Astrocyte (in vitro differentiated cells and primary cell): ENCODE measurements around the gene EEF1B2. TPM values are rescaled to one million over a fixed set of nuclear protein-coding genes. Genes with fewer than 3 reads are reported as not detected.

ENCODE experiments used
- DNase-seq: peaks from one replicate; pipeline ENCODE4 v3.0.0-alpha.2; 2010; ENCODE audit warnings: low read depth
- FAIRE-seq: peaks from 2 replicates; lab custom pipeline; 2011; peaks lifted over from hg19 to GRCh38; lab: Jason Lieb, UNC
- H2AFZ ChIP-seq: 2 replicates; pipeline ENCODE4 v1.6.0; 2012; ENCODE audit warnings: low read depth, low read length, inconsistent platforms
- H3K27ac ChIP-seq: 2 replicates; pipeline ENCODE4 v1.5.1; 2011; ENCODE audit warnings: low read depth, low read length, inconsistent platforms
- H3K27me3 ChIP-seq: 2 replicates; pipeline ENCODE4 v1.6.0; 2011; ENCODE audit warnings: low read length, inconsistent platforms; ENCODE audit not compliant: insufficient read depth
- H3K36me3 ChIP-seq: 2 replicates; pipeline ENCODE4 v1.5.1; 2011; ENCODE audit warnings: low read length, inconsistent platforms; ENCODE audit not compliant: insufficient read depth
- H3K4me1 ChIP-seq: 2 replicates; pipeline ENCODE4 v1.5.1; 2011; ENCODE audit warnings: low read length, inconsistent platforms; ENCODE audit not compliant: insufficient read depth
- H3K4me2 ChIP-seq: 2 replicates; pipeline ENCODE4 v1.6.0; 2012; ENCODE audit warnings: low read length, inconsistent platforms
- H3K4me3 ChIP-seq: 2 replicates; pipeline ENCODE4 v1.5.1; 2011; ENCODE audit warnings: low read depth, mild to moderate bottlenecking, low read length, inconsistent platforms; ENCODE audit not compliant: insufficient read depth
- H3K79me2 ChIP-seq: 2 replicates; pipeline ENCODE4 v1.6.0; 2012; ENCODE audit warnings: mild to moderate bottlenecking, low read length, inconsistent platforms; ENCODE audit not compliant: insufficient read depth
- H3K9ac ChIP-seq: 2 replicates; pipeline ENCODE4 v1.6.0; 2012; ENCODE audit warnings: mild to moderate bottlenecking, low read length, inconsistent platforms
- H3K9me3 ChIP-seq: 2 replicates; pipeline ENCODE4 v1.5.1; 2012; ENCODE audit warnings: low read depth, mild to moderate bottlenecking, low read length, inconsistent platforms; ENCODE audit not compliant: insufficient read depth
- H4K20me1 ChIP-seq: 2 replicates; pipeline ENCODE4 v1.6.0; 2012; ENCODE audit warnings: low read length, inconsistent platforms; ENCODE audit not compliant: insufficient read depth
- H3K27ac Mint-ChIP-seq: one replicate; pipeline ENCODE4 v1.8.0; 2021; ENCODE audit warnings: mild to moderate bottlenecking, mixed read lengths; ENCODE audit not compliant: unreplicated experiment
- H3K27me3 Mint-ChIP-seq: one replicate; pipeline ENCODE4 v1.8.0; 2021; ENCODE audit warnings: low read depth, mixed read lengths; ENCODE audit not compliant: unreplicated experiment
- H3K36me3 Mint-ChIP-seq: one replicate; pipeline ENCODE4 v1.8.0; 2021; ENCODE audit warnings: low read depth, mixed read lengths; ENCODE audit not compliant: unreplicated experiment
- H3K4me1 Mint-ChIP-seq: one replicate; pipeline ENCODE4 v1.8.0; 2021; ENCODE audit warnings: low read depth, mixed read lengths; ENCODE audit not compliant: unreplicated experiment
- H3K4me3 Mint-ChIP-seq: one replicate; pipeline ENCODE4 v1.8.0; 2021; ENCODE audit warnings: mild to moderate bottlenecking, moderate library complexity, mixed read lengths; ENCODE audit not compliant: unreplicated experiment
- H3K9me3 Mint-ChIP-seq: one replicate; pipeline ENCODE4 v1.8.0; 2021; ENCODE audit warnings: mild to moderate bottlenecking, mixed read lengths; ENCODE audit not compliant: unreplicated experiment
- CTCF ChIP-seq: IDR thresholded peaks from 2 replicates; pipeline ENCODE4 v1.5.1; 2011; ENCODE audit warnings: low read depth, mild to moderate bottlenecking, inconsistent platforms, low read length, moderate library complexity; ENCODE audit not compliant: insufficient read depth
- EZH2 ChIP-seq: IDR thresholded peaks from 2 replicates; pipeline ENCODE4 v1.6.1; 2012; ENCODE audit warnings: mild to moderate bottlenecking, low read length, inconsistent platforms; ENCODE audit not compliant: insufficient read depth
- total RNA-seq: library from RNA; stranded (reverse); gene quantifications from 2 replicates; pipeline ENCODE4 v1.2.1, GENCODE V29; 2021

EEF1B2 gene
- total RNA-seq, 1 donor from 2014 or later = 546 TPM

GRCh38 chr2:206125901-206126300 is 33.8 kb upstream of the EEF1B2 start:
- FAIRE-seq = peak; percentile 32
- Histone ChIP-seq H3K4me1 (no peaks in the 10 kb centered on the region), H2AFZ (no peak overlapping the region), H3K4me3 (no peak overlapping the region), H3K36me3 (peaks cover 38% of the 10 kb centered on the region), H3K9me3 (no peaks in the 10 kb centered on the region), H3K79me2 (no peaks in the 10 kb centered on the region), H4K20me1 (no peaks in the 10 kb centered on the region), H3K27me3 (no peaks in the 10 kb centered on the region), H3K9ac (no peak overlapping the region), H3K4me2 (no peak overlapping the region), H3K27ac (no peak overlapping the region)
- peaks cover 12% of the 10 kb centered on the region for H3K36me3 Mint-ChIP-seq
- H3K9me3 Mint-ChIP-seq = no peaks in the 10 kb centered on the region
- H3K27me3 Mint-ChIP-seq = no peaks in the 10 kb centered on the region
- H3K27ac Mint-ChIP-seq = no peak overlapping the region
- no peak for DNase-seq
- no peak for TF ChIP-seq EZH2
- no peak for TF ChIP-seq CTCF
- no peak overlapping the region for H3K4me3 Mint-ChIP-seq
- H3K4me1 Mint-ChIP-seq = no peaks in the 10 kb centered on the region

- Mint-ChIP-seq H3K9me3 (no peaks in the 10 kb centered on the region), H3K27me3 (no peaks in the 10 kb centered on the region), H3K4me1 (no peaks in the 10 kb centered on the region), H3K27ac (no peak overlapping the region), H3K36me3 (peaks cover 6% of the 10 kb centered on the region), H3K4me3 (no peak overlapping the region)
- no peak overlapping the region for H3K9ac ChIP-seq
- no peak for TF ChIP-seq CTCF
- TF ChIP-seq EZH2 = no peak
- H3K36me3 ChIP-seq = peaks cover 39% of the 10 kb centered on the region
- H3K9me3 ChIP-seq = no peaks in the 10 kb centered on the region
- no peak overlapping the region for H3K4me2 ChIP-seq
- FAIRE-seq (no peak), DNase-seq (no peak)
- H3K4me1 ChIP-seq = no peaks in the 10 kb centered on the region
- no peak overlapping the region for H2AFZ ChIP-seq
- no peaks in the 10 kb centered on the region for H4K20me1 ChIP-seq
- no peak overlapping the region for H3K27ac ChIP-seq
- H3K27me3 ChIP-seq = no peaks in the 10 kb centered on the region
- no peak overlapping the region for H3K4me3 ChIP-seq
- no peaks in the 10 kb centered on the region for H3K79me2 ChIP-seq
Observed at GRCh38 chr2:206127656-206128055, 32.0 kb upstream of the EEF1B2 start.

- TF ChIP-seq EZH2 (no peak), CTCF (no peak)
- no peaks in the 10 kb centered on the region for H3K9me3 Mint-ChIP-seq
- peaks cover 64% of the 10 kb centered on the region for H3K36me3 ChIP-seq
- H3K27ac Mint-ChIP-seq = no peak overlapping the region
- no peaks in the 10 kb centered on the region for H3K9me3 ChIP-seq
- FAIRE-seq (no peak), DNase-seq (no peak)
- no peak overlapping the region for H3K4me3 ChIP-seq
- no peak overlapping the region for H3K27ac ChIP-seq
- H3K27me3 Mint-ChIP-seq = no peaks in the 10 kb centered on the region
- H3K4me1 Mint-ChIP-seq = no peaks in the 10 kb centered on the region
- H3K9ac ChIP-seq = no peak overlapping the region
- no peaks in the 10 kb centered on the region for H3K79me2 ChIP-seq
- H4K20me1 ChIP-seq = peaks cover 13% of the 10 kb centered on the region
- H3K36me3 Mint-ChIP-seq = peaks cover 15% of the 10 kb centered on the region
- no peak overlapping the region for H3K4me2 ChIP-seq
- no peaks in the 10 kb centered on the region for H3K4me1 ChIP-seq
- no peak overlapping the region for H2AFZ ChIP-seq
- no peak overlapping the region for H3K4me3 Mint-ChIP-seq
- no peaks in the 10 kb centered on the region for H3K27me3 ChIP-seq
Observed at GRCh38 chr2:206143451-206143850, 16.2 kb upstream of the EEF1B2 start.
